CD4-positive, alpha-beta T cell (primary cell): ENCODE results near the gene RFPL4A. TPM values are rescaled to one million over a fixed set of nuclear protein-coding genes. Genes with fewer than 3 reads are reported as not detected.
"Not testable (repeated sequence)": the region's sequence is repeated elsewhere in the genome, so short reads cannot be mapped to it uniquely, and the experiment has no call there.

Experiments
- ATAC-seq: fragments of 200-7000 bp; cut with Tn5 transposase; one replicate; pipeline ENCODE4 v1.10.0; 2022; ENCODE audit warnings: mild to moderate bottlenecking; ENCODE audit not compliant: poor library complexity
- CTCF ChIA-PET: fragments of 350-600 bp; sonication (Branson Sonifier 250); formaldehyde crosslinking; loops from one replicate; lab custom pipeline; 2021; ENCODE audit warnings: antibody characterized with exemption, inconsistent platforms; lab: Charles Lee
- POLR2A ChIA-PET: fragments of 350-600 bp; sonication (Branson Sonifier 250); formaldehyde crosslinking; loops from one replicate; lab custom pipeline; 2021; ENCODE audit warnings: antibody characterized with exemption, inconsistent platforms; lab: Charles Lee
- DNase-seq, 14 experiments: peaks; one replicate each; pipeline ENCODE4 v3.0.0-alpha.2; 2013 to 2020; ENCODE audit warnings: mixed read lengths in 2 of 14
- H3K27ac ChIP-seq, 2 donors: one replicate each; pipeline versions ENCODE4 v1.5.1 to v1.7.0; 2013; ENCODE audit warnings: low read length in 2 of 2, low read depth in 1 of 2, mild to moderate bottlenecking in 1 of 2
- H3K27me3 ChIP-seq, 2 experiments: 1 replicate in 1 of 2; 2 replicates in 1 of 2; pipeline versions ENCODE4 v1.6.1 to v1.7.0; 2013; ENCODE audit warnings: low read length in 2 of 2, control low read depth in 1 of 2, mild to moderate bottlenecking in 1 of 2, moderate library complexity in 1 of 2; ENCODE audit not compliant: insufficient read depth in 2 of 2, control insufficient read depth in 1 of 2
- H3K36me3 ChIP-seq: one replicate; pipeline ENCODE4 v1.6.1; 2013; ENCODE audit warnings: low read length, control low read depth; ENCODE audit not compliant: insufficient read depth
- H3K4me1 ChIP-seq: one replicate; pipeline ENCODE4 v1.6.1; 2013; ENCODE audit warnings: low read length, control low read depth; ENCODE audit not compliant: insufficient read depth
- H3K4me3 ChIP-seq: one replicate; pipeline ENCODE4 v1.5.1; 2013; ENCODE audit warnings: mild to moderate bottlenecking, low read length, moderate library complexity
- H3K9me3 ChIP-seq, 2 experiments: 1 replicate in 1 of 2; 2 replicates in 1 of 2; pipeline versions ENCODE4 v1.6.1 to v1.7.0; 2013; ENCODE audit warnings: low read length in 2 of 2, mild to moderate bottlenecking in 2 of 2, control low read depth in 1 of 2, moderate library complexity in 1 of 2; ENCODE audit not compliant: control insufficient read depth in 1 of 2, insufficient read depth in 1 of 2
- H3K27ac Mint-ChIP-seq: one replicate; pipeline ENCODE4 v1.8.0; 2020; ENCODE audit warnings: mixed read lengths
- H3K27me3 Mint-ChIP-seq: one replicate; pipeline ENCODE4 v1.8.0; 2021; ENCODE audit warnings: mixed read lengths
- H3K36me3 Mint-ChIP-seq: one replicate; pipeline ENCODE4 v1.8.0; 2021; ENCODE audit warnings: low read depth, mixed read lengths
- H3K4me1 Mint-ChIP-seq: one replicate; pipeline ENCODE4 v1.8.0; 2021; ENCODE audit warnings: low read depth, mixed read lengths
- H3K4me3 Mint-ChIP-seq: one replicate; pipeline ENCODE4 v1.8.0; 2020; ENCODE audit warnings: mild to moderate bottlenecking, mixed read lengths
- H3K9me3 Mint-ChIP-seq: one replicate; pipeline ENCODE4 v1.8.0; 2020; ENCODE audit warnings: mixed read lengths
- CTCF ChIP-seq: fragments of 200-600 bp; IDR thresholded peaks from one replicate; pipeline ENCODE4 v1.8.0; 2022; ENCODE audit warnings: antibody characterized with exemption, mild to moderate bottlenecking
- intact Hi-C, 2 experiments: fragments of 100-400 bp; cut with DNase I in 1 of 2; cut with micrococcal nuclease in 1 of 2; formaldehyde crosslinking; loops; one replicate each; pipeline versions ENCODE4 v1.15.1 to v1.9.0; 2023 to 2025; cut with DNase I, micrococcal nuclease
- total RNA-seq, 174 experiments: library from RNA in 2 of 174; stranded (reverse) in 2 of 174; gene quantifications; one replicate each; pipeline ENCODE4 v1.2.3 and lab custom pipeline; 2021 to 2026

RFPL4A gene
- total RNA-seq, 2 experiments from 2014 or later, result not detected

- no peak for TF ChIP-seq CTCF
- no peak within 1 kb of the TSS for H3K27ac Mint-ChIP-seq
- ChIA-PET POLR2A (no interaction called here), CTCF (no interaction called here)
- H3K4me3 Mint-ChIP-seq, result no peak within 1 kb of the TSS
- Histone ChIP-seq H3K36me3 (no peaks in the 10 kb centered on the region), H3K27ac (no peak within 1 kb of the TSS), H3K4me3 (no peak within 1 kb of the TSS), H3K9me3 (peaks cover 0 to 11% of the 10 kb centered on the region in 2 experiments), H3K27me3 (peaks cover 0 to 5% of the 10 kb centered on the region in 2 experiments), H3K4me1 (no peaks in the 10 kb centered on the region)
- H3K9me3 Mint-ChIP-seq, result no peaks in the 10 kb centered on the region
- DNase-seq (no peak), ATAC-seq (no peak)
- H3K27me3 Mint-ChIP-seq, result peaks cover 14% of the 10 kb centered on the region
- intact Hi-C loops, result no loop called here
- no peaks in the 10 kb centered on the region for H3K4me1 Mint-ChIP-seq
- no peaks in the 10 kb centered on the region for H3K36me3 Mint-ChIP-seq
Measured at GRCh38 chr19:55738302-55738701, 20.6 kb upstream of the RFPL4A start, which contains the start of gene NLRP9. NLRP9 (minus strand) TSS chr19:55738402; CDS start chr19:55738374, 28 bp downstream.

- TF ChIP-seq CTCF, result no peak
- Mint-ChIP-seq H3K4me3 (no peak overlapping the region), H3K27ac (no peak overlapping the region), H3K27me3 (peaks cover 20% of the 10 kb centered on the region), H3K36me3 (no peaks in the 10 kb centered on the region), H3K9me3 (no peaks in the 10 kb centered on the region), H3K4me1 (no peaks in the 10 kb centered on the region)
- peaks cover 0 to 6% of the 10 kb centered on the region in 2 experiments for H3K27me3 ChIP-seq
- ATAC-seq, result no peak
- DNase-seq, result no peak
- H3K9me3 ChIP-seq, result peaks cover 0 to 8% of the 10 kb centered on the region in 2 experiments
- CTCF ChIA-PET, result no interaction called here
- no peak overlapping the region for H3K27ac ChIP-seq
- intact Hi-C loops, result no loop called here
- H3K36me3 ChIP-seq, result no peaks in the 10 kb centered on the region
- H3K4me1 ChIP-seq, result no peaks in the 10 kb centered on the region
- H3K4me3 ChIP-seq, result no peak overlapping the region
- POLR2A ChIA-PET, result no interaction called here
Measured at GRCh38 chr19:55750715-55751114, 8.2 kb upstream of the RFPL4A start.

- Mint-ChIP-seq H3K27me3 (peaks cover 26% of the 10 kb centered on the region), H3K36me3 (no peaks in the 10 kb centered on the region), H3K4me1 (no peaks in the 10 kb centered on the region), H3K27ac (no peak overlapping the region), H3K9me3 (no peaks in the 10 kb centered on the region), H3K4me3 (no peak overlapping the region)
- ChIA-PET POLR2A (no interaction called here), CTCF (no interaction called here)
- ATAC-seq (no peak), DNase-seq (no peak)
- Histone ChIP-seq H3K36me3 (no peaks in the 10 kb centered on the region), H3K4me1 (no peaks in the 10 kb centered on the region), H3K27me3 (peaks cover 0 to 6% of the 10 kb centered on the region in 2 experiments), H3K9me3 (peaks cover 0 to 12% of the 10 kb centered on the region in 2 experiments), H3K27ac (no peak overlapping the region), H3K4me3 (no peak overlapping the region)
- no peak for TF ChIP-seq CTCF
- intact Hi-C loops, result no loop called here
Measured at GRCh38 chr19:55753401-55753800, 5.5 kb upstream of the RFPL4A start.

- H3K9me3 Mint-ChIP-seq, intact Hi-C loops, H3K4me1 ChIP-seq, H3K27me3 ChIP-seq, H3K4me3 Mint-ChIP-seq, H3K4me3 ChIP-seq, H3K36me3 Mint-ChIP-seq, H3K36me3 ChIP-seq, POLR2A ChIA-PET, H3K27ac Mint-ChIP-seq, DNase-seq, ATAC-seq, H3K4me1 Mint-ChIP-seq, H3K9me3 ChIP-seq, H3K27ac ChIP-seq, CTCF ChIA-PET: not testable (repeated sequence)
- peaks cover 38% of the 10 kb centered on the region for H3K27me3 Mint-ChIP-seq
Measured at GRCh38 chr19:55756808-55757207, 2.1 kb upstream of the RFPL4A start.
